HFF-Myc (cell line): Measurements from ENCODE around the gene RNASE9.

Experiments
- DNase-seq: peaks from one replicate; pipeline ENCODE4 v3.0.0-alpha.2; 2011; ENCODE audit warnings: low read depth; ENCODE audit errors: extremely low read depth
- H3K4me3 ChIP-seq: replicated peaks from 2 replicates; pipeline ENCODE4 v1.5.1; 2011; ENCODE audit warnings: low read depth, mild to moderate bottlenecking, control low read depth, low read length
- TF ChIP-seq, protein P1 (sequence below): IDR thresholded peaks from 2 replicates; pipeline ENCODE4 v1.5.1; 2012; ENCODE audit warnings: mild to moderate bottlenecking, low read depth, low read length, control low read depth; ENCODE audit errors: missing control alignments

Gene RNASE9

DNA sequence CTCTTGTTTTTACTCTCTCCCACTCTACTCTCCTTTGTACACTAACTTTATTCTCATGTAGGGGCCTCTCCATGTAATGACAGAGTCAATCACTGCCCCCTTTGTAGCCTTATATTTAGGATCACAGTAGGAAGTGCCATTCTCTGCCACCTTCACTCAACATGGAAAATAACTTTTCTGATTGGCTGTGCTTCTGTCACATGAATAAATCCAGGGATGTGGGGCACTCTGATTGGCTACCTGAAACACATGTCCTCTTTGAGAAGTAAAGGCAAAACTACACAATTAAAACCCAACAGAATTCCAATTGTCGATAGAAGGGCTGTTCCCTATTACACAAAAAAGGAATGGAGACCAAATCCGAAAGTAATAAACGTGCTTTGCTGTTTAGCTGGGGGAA, at the start of gene RNASE9:
Gene RNASE9 (minus strand): TSS at position 87 of the 400 bp plus-strand sequence.
- DNase-seq = no peak
- no peak within 1 kb of the TSS for H3K4me3 ChIP-seq
- TF ChIP-seq, protein P1, sequence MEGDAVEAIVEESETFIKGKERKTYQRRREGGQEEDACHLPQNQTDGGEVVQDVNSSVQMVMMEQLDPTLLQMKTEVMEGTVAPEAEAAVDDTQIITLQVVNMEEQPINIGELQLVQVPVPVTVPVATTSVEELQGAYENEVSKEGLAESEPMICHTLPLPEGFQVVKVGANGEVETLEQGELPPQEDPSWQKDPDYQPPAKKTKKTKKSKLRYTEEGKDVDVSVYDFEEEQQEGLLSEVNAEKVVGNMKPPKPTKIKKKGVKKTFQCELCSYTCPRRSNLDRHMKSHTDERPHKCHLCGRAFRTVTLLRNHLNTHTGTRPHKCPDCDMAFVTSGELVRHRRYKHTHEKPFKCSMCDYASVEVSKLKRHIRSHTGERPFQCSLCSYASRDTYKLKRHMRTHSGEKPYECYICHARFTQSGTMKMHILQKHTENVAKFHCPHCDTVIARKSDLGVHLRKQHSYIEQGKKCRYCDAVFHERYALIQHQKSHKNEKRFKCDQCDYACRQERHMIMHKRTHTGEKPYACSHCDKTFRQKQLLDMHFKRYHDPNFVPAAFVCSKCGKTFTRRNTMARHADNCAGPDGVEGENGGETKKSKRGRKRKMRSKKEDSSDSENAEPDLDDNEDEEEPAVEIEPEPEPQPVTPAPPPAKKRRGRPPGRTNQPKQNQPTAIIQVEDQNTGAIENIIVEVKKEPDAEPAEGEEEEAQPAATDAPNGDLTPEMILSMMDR = no peak

DNA sequence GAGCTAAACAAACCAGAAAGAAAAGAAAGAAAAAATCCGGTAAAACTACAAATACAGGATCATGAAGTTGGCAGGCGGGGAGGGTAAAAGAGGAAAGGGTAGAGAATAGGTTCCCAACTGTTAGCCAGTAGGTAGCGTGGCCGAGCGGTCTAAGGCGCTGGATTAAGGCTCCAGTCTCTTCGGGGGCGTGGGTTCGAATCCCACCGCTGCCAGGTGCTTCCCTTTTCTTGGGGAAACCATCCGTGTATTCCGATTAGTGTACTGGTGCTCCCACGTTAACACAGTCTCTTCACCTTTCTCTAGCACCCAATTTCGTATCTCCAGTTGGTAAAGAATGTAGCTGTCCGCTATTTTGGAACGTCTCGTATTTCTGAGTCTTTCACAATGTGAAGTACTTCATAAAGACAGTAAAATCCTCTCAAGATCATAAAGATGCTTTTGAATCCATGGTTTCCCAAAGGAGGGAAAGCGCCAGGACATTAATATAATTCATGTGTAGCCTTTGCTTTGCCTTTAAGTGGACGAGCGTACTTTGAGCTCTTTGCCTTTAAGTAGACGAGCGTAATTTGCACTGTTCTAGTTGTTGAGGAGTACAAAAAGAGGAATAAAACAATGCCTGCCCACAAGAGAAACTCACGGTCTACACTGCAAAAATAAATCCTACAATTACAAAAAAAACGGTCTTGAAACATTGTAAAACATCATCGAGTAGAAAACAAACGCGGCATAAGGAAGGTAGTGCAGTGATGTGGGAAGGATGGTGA, 49.3 kb upstream of the RNASE9 start:
- DNase-seq = peak; percentile 67
- TF ChIP-seq, protein P1 = no peak
- peak overlapping the region; percentile 82 for H3K4me3 ChIP-seq

DNA sequence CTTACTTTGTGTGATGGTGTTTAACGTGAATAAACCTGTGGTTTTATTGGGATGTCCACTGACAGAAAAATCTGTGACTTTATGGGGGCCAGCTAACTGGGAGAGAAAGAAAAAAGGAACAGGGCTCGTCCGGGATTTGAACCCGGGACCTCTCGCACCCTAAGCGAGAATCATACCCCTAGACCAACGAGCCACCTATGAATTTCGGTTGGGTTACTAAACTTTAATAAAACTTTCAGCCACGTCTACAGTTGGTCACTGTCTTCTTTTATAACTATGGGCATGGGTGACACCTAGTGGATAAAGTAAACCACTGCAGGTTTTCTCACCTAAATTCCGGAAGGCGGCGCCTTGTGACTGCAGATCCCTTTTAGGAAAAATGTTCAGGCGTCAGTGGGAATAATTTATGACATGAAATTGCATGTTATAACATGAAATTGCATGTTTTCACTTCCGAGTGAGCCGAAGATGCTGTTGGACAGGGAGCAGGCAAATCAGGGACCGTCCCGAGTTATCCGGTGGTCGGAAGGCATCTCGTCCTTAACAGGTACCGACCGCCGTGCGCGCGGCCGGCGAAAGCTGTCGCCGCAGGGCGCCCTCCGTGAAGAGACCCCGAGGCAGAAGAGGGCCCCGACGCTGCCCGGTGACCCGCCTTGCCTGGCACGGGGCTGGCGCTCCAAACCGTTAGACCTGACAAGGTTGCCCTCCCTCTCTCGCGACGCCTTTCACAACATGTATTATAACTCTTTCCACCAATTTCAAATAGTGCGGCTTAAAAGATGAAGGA, 48.6 kb upstream of the RNASE9 start:
- H3K4me3 ChIP-seq = peak overlapping the region; percentile 82
- TF ChIP-seq, protein P1 = peak; percentile 84
- DNase-seq = peak; percentile 84

DNA sequence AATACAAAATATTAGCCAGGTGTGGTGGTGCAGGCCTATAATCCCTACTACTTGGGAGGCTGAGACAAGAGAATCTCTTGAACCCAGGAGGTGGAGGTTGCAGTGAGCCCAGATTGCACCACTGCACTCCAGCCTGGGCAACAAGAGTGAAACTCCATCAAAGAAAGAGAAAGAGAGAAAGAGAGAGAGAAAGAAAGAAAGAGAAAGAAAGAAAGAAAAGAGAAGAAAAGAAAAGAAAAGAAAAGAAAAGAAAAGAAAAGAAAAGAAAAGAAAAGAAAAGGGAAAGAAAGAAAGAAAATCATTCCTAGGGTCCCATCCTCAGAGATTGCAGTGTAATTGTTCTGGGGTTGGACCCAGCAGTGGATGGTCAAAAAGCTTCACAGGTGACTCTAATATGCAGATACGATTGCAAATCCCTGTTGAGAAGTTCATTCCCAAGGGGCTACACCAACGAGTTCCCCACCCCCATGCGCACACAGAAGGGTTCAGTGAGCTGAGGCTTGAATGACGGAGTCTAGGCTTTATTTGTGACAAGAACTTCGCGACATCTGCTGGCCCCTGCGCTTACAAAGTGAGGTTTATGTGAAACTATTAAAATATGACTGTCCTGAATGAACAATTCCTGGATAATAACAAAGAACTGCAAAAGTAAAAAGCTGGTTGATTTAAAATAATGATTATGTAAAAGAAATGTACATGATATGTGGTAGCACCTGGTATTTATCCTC, 47.7 kb upstream of the RNASE9 start:
- H3K4me3 ChIP-seq = no peak overlapping the region
- TF ChIP-seq, protein P1 = no peak
- no peak for DNase-seq

DNA sequence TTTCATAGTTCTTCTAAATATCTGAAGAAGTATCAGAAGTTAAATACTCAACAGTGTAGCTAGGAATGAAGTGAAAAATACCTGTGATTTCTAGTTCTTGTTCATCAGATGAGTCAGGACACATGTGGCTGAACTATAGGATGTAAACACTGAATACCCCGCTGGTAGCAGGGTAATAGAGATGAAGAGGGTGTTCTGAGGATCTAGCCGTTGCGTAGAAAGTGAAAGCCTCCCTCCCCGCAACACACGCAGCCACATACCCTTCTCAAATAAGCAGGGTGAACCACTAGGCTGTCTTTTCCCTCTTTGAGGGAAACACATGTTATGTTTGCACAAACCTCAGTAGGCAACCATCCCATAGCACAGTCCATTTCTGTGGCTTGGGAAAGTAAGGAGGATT, 46.8 kb upstream of the RNASE9 start:
- no peak overlapping the region for H3K4me3 ChIP-seq
- DNase-seq = no peak
- TF ChIP-seq, protein P1 = no peak

DNA sequence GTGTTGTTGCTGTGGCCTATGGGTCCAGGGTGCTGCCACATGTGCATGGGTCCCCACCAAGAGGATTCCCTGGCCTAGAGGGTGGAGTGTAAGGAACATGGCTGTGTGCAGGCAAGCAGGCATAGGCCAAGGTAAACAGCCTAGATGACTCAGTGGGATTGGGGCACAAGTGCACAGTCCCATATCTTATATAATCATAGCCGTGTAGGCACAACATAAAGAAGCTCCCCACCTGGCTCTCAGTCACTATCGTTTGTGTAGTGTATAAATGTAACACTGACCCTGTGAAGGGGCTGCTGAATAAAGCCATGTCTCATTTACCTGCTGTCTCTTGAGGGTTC, 46.0 kb upstream of the RNASE9 start:
- H3K4me3 ChIP-seq = no peak overlapping the region
- no peak for DNase-seq

More for the DNA sequence above, 46.0 kb upstream of the RNASE9 start:
- TF ChIP-seq, protein P1 = no peak
